GM23248 (cell line): Measurements from ENCODE around the gene SMIM22. TPM values are rescaled to one million over a fixed set of nuclear protein-coding genes. Genes with fewer than 3 reads are reported as not detected.

ENCODE experiments used
- DNase-seq: peaks from one replicate; pipeline ENCODE4 v3.0.0-alpha.2; 2015
- H2AFZ ChIP-seq: fragments of 200-600 bp; sonication (generic); 2 replicates; pipeline ENCODE4 v1.6.1; 2016; ENCODE audit warnings: antibody characterized with exemption
- H3F3A ChIP-seq: fragments of 200-600 bp; sonication (generic); 2 replicates; pipeline ENCODE4 v1.6.1; 2016; ENCODE audit warnings: mild to moderate bottlenecking, antibody characterized with exemption, mixed run types; ENCODE audit not compliant: insufficient read depth
- H3K27ac ChIP-seq: fragments of 200-600 bp; sonication (generic); 2 replicates; pipeline ENCODE4 v1.5.1; 2016; ENCODE audit warnings: mild to moderate bottlenecking
- H3K27me3 ChIP-seq: fragments of 200-600 bp; sonication (generic); replicated peaks from 2 replicates; pipeline ENCODE4 v1.6.1; 2016; ENCODE audit warnings: mild to moderate bottlenecking; ENCODE audit not compliant: insufficient read depth
- H3K36me3 ChIP-seq: fragments of 200-600 bp; sonication (generic); 2 replicates; pipeline ENCODE4 v1.6.1; 2016; ENCODE audit warnings: low read depth, mild to moderate bottlenecking
- H3K4me1 ChIP-seq: fragments of 200-600 bp; sonication (generic); 2 replicates; pipeline ENCODE4 v1.6.1; 2016; ENCODE audit warnings: mild to moderate bottlenecking; ENCODE audit not compliant: insufficient read depth
- H3K4me2 ChIP-seq: fragments of 200-600 bp; sonication (generic); one replicate; pipeline ENCODE4 v1.6.1; 2016; ENCODE audit warnings: mild to moderate bottlenecking; ENCODE audit not compliant: unreplicated experiment
- H3K4me3 ChIP-seq: fragments of 200-600 bp; sonication (generic); 2 replicates; pipeline ENCODE4 v1.5.1; 2016; ENCODE audit warnings: mild to moderate bottlenecking
- H3K79me2 ChIP-seq: fragments of 200-600 bp; sonication (generic); 2 replicates; pipeline ENCODE4 v1.6.1; 2016; ENCODE audit warnings: mild to moderate bottlenecking; ENCODE audit not compliant: insufficient read depth
- H3K9ac ChIP-seq: fragments of 200-600 bp; sonication (generic); 2 replicates; pipeline ENCODE4 v1.6.1; 2016; ENCODE audit warnings: mild to moderate bottlenecking
- H3K9me2 ChIP-seq: fragments of 200-600 bp; sonication (generic); 2 replicates; pipeline ENCODE4 v1.6.1; 2016; ENCODE audit warnings: mixed run types, mild to moderate bottlenecking, moderate library complexity; ENCODE audit not compliant: insufficient read depth
- H3K9me3 ChIP-seq: fragments of 200-600 bp; sonication (generic); one replicate; pipeline ENCODE4 v1.6.1; 2017; ENCODE audit warnings: low read depth
- H4K20me1 ChIP-seq: fragments of 200-600 bp; sonication (generic); 2 replicates; pipeline ENCODE4 v1.6.0; 2016; ENCODE audit not compliant: insufficient read depth
- EZH2 ChIP-seq: fragments of 200-600 bp; sonication (generic); IDR thresholded peaks from 2 replicates; pipeline ENCODE4 v1.6.1; 2018; ENCODE audit warnings: antibody characterized with exemption, mild to moderate bottlenecking; ENCODE audit not compliant: insufficient read depth, poor library complexity, severe bottlenecking
- EZH2phosphoT487 ChIP-seq: fragments of 200-600 bp; sonication (generic); IDR thresholded peaks from 2 replicates; pipeline ENCODE4 v1.6.1; 2018; ENCODE audit warnings: antibody characterized with exemption, moderate library complexity, mild to moderate bottlenecking, low read depth; ENCODE audit not compliant: insufficient read depth
- WGBS, 2 experiments: methylation state at CpG; one replicate each; pipeline ENCODE4 v1.1.6; 2015 to 2017; ENCODE audit warnings: low lambda C conversion rate in 2 of 2, low coverage in 1 of 2; ENCODE audit errors: missing lambda C conversion rate in 2 of 2; 5-methylcytosine and 5-hydroxymethylcytosine counted together
- in situ Hi-C: fragments of 300-500 bp; cut with MboI; formaldehyde crosslinking; loops from 2 replicates; pipeline ENCODE4 v1.15.0; 2020
- polyA plus RNA-seq: library from polyadenylated mRNA; unstranded; fragments of >200 nt; fragmentation: Nextera tagmentation; extraction: Ambion mirVana; gene quantifications from 2 replicates; pipeline ENCODE4 v1.2.1, GENCODE V29; 2016
- total RNA-seq: library from RNA; depleted of rRNA; stranded (reverse); fragments of >200 nt; shearing (Covaris generic); gene quantifications from 2 replicates; pipeline ENCODE4 v1.2.3, GENCODE V29; 2014

Gene SMIM22
- total and polyA plus RNA-seq, 2 experiments from 2014 or later = not detected

GRCh38 chr16:4801962-4802658, 6.9 kb downstream of the SMIM22 start, which contains the start of gene ROGDI:
Gene ROGDI (minus strand): TSS chr16:4802633. CDS start chr16:4802571, 62 bp downstream.
- WGBS, 2 experiments = 1 to 2% methylated on average over 36 of the region's 70 CpGs
- Histone ChIP-seq H3K4me1 (no peaks in the 10 kb centered on the region; the same call in none of the 2 replicates), H4K20me1 (no peaks in the 10 kb centered on the region), H2AFZ (peak within 1 kb of the TSS; percentile 86), H3K27ac (peak within 1 kb of the TSS; percentile 61), H3F3A (peaks cover 5% of the 10 kb centered on the region; the same call in 1 of the 2 replicates), H3K79me2 (no peaks in the 10 kb centered on the region), H3K36me3 (no peaks in the 10 kb centered on the region), H3K9me3 (no peaks in the 10 kb centered on the region), H3K4me3 (peak within 1 kb of the TSS; percentile 83), H3K9me2 (no peaks in the 10 kb centered on the region), H3K4me2 (peak within 1 kb of the TSS; percentile 85), H3K27me3 (no peaks in the 10 kb centered on the region), H3K9ac (peak within 1 kb of the TSS; percentile 78)
- TF ChIP-seq EZH2phosphoT487 (no peak), EZH2 (no peak)
- DNase-seq = peak; percentile 64
- in situ Hi-C loops = no loop called here

- peak overlapping the region; percentile 83 for H3K4me3 ChIP-seq
- no peaks in the 10 kb centered on the region for H3K27me3 ChIP-seq
- H4K20me1 ChIP-seq = no peaks in the 10 kb centered on the region
- H3K36me3 ChIP-seq = no peaks in the 10 kb centered on the region
- WGBS, 2 experiments = 1 to 2% methylated on average over 56 to 57 of the region's 59 CpGs
- peak overlapping the region; percentile 86 for H2AFZ ChIP-seq
- peak overlapping the region; percentile 85 for H3K4me2 ChIP-seq
- no peaks in the 10 kb centered on the region for H3K79me2 ChIP-seq
- peak overlapping the region; percentile 78 for H3K9ac ChIP-seq
- peak; percentile 97 for DNase-seq
- peaks cover 5% of the 10 kb centered on the region; the same call in 1 of the 2 replicates for H3F3A ChIP-seq
- H3K4me1 ChIP-seq = no peaks in the 10 kb centered on the region; the same call in none of the 2 replicates
- no peaks in the 10 kb centered on the region for H3K9me2 ChIP-seq
- TF ChIP-seq EZH2phosphoT487 (no peak), EZH2 (no peak)
- peak overlapping the region; percentile 61 for H3K27ac ChIP-seq
- no peaks in the 10 kb centered on the region for H3K9me3 ChIP-seq
- in situ Hi-C loops = no loop called here
Measured at GRCh38 chr16:4802659-4803287, 7.6 kb downstream of the SMIM22 start.

DNA sequence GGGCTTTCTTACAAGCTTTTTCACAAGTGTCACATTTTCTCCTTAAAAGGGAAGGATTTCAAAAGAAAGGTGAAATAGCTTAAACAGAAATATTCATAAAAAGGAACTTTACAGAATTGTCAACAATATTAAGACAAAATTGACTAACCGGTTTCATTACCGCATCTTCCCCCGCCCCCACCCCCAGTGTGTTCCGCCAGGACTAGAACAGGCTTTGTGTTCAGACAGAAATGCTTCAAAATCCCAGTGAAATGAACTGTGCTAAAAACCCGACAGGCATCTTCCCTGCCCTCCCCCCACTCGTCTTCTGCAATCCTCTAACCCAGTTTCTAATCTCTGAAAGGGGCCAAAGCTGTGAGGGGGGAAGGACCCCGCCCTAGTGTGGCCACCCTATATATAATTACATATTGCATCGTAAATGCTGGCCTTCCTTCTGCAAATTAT, 8.3 kb downstream of the SMIM22 start:
- 47 to 50% methylated on average over 8 of the region's 8 CpGs for WGBS, 2 experiments
- peak overlapping the region; percentile 83 for H3K4me3 ChIP-seq
- H3K4me2 ChIP-seq = peak overlapping the region; percentile 85
- no peaks in the 10 kb centered on the region for H3K9me2 ChIP-seq
- H2AFZ ChIP-seq = peak overlapping the region; percentile 86
- no peaks in the 10 kb centered on the region; the same call in none of the 2 replicates for H3K4me1 ChIP-seq
- in situ Hi-C loops = no loop called here
- H4K20me1 ChIP-seq = no peaks in the 10 kb centered on the region
- DNase-seq = peak; percentile 9
- H3K9me3 ChIP-seq = no peaks in the 10 kb centered on the region
- peak overlapping the region; percentile 78 for H3K9ac ChIP-seq
- no peaks in the 10 kb centered on the region for H3K36me3 ChIP-seq
- no peaks in the 10 kb centered on the region for H3K27me3 ChIP-seq
- H3F3A ChIP-seq = peaks cover 5% of the 10 kb centered on the region; the same call in 1 of the 2 replicates
- TF ChIP-seq EZH2 = no peak
- no peak for TF ChIP-seq EZH2phosphoT487
- no peaks in the 10 kb centered on the region for H3K79me2 ChIP-seq
- H3K27ac ChIP-seq = peak overlapping the region; percentile 61

DNA sequence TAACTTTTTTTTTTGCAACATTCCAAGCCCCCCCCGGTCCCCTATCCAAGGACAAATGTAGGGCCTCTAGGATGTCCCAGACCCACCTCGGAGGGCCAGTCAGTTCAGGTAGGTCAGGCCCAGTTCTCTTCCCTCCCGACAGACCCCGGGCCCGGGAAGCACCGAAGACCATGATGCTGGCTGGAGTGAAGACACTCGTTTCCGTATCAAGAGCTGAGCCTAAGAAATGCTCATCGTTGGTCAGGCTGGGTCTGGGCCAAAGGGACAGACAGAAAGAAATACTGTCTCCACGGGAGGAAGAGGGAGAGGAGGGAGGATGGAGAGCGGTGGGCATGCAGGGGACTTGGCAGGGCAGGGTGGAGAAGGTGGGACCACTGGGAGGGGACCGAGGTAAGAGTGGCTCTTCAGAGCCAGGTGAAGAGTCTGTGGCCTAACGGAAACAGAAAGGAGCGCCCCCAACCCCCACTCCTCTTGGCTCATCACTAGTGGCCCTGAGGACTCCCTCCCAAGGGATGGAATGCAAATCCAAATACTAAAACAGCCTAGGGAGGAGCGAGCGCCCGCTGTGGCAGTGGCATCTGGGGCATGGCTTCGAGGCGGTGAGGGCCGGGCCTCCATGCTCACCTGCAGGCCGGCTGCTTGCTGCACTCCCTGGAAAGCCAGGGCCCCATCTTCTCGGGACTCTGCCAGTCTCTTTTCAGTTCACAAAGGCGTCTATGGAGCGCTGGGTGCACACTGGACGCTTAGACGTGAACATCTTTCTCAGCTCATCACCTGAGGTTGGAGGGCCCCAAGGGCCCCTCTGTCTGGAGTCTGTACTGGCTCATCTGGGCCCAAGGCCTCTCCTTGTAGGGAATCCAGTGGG, 9.0 kb downstream of the SMIM22 start:
- no peak overlapping the region for H3K4me2 ChIP-seq
- no peak overlapping the region for H3K4me3 ChIP-seq
- WGBS, 2 experiments = 84 to 90% methylated on average over 26 of the region's 26 CpGs
- H3K27ac ChIP-seq = no peak overlapping the region
- H2AFZ ChIP-seq = no peak overlapping the region
- in situ Hi-C loops = no loop called here
- TF ChIP-seq EZH2 (no peak), EZH2phosphoT487 (no peak)
- no peaks in the 10 kb centered on the region for H4K20me1 ChIP-seq
- H3K4me1 ChIP-seq = no peaks in the 10 kb centered on the region; the same call in none of the 2 replicates
- H3K36me3 ChIP-seq = peaks cover 3% of the 10 kb centered on the region; the same call in 1 of the 2 replicates
- no peaks in the 10 kb centered on the region for H3K79me2 ChIP-seq
- no peaks in the 10 kb centered on the region for H3K9me2 ChIP-seq
- H3K27me3 ChIP-seq = no peaks in the 10 kb centered on the region
- DNase-seq = no peak
- peaks cover 9% of the 10 kb centered on the region; the same call in 1 of the 2 replicates for H3F3A ChIP-seq
- no peak overlapping the region for H3K9ac ChIP-seq
- H3K9me3 ChIP-seq = no peaks in the 10 kb centered on the region
